GM12892 (cell line): ENCODE data around the gene PDE4B.

Source experiments
- POLR2A ChIP-seq: IDR thresholded peaks from 2 replicates; pipeline ENCODE4 v1.6.1; 2011; ENCODE audit warnings: low read depth, low read length, control low read depth
- POLR2AphosphoS5 ChIP-seq: IDR thresholded peaks from 2 replicates; pipeline ENCODE4 v1.6.1; 2011; ENCODE audit warnings: low read depth, low read length, control low read depth
- TAF1 ChIP-seq: IDR thresholded peaks from 2 replicates; pipeline ENCODE4 v1.6.1; 2011; ENCODE audit warnings: low read depth, mild to moderate bottlenecking, control low read depth, low read length, borderline replicate concordance

- no peak for TF ChIP-seq POLR2A
- TF ChIP-seq POLR2AphosphoS5: no peak
- no peak for TF ChIP-seq TAF1
Observed at GRCh38 chr1:65844821-65845534, 52.3 kb downstream of the PDE4B start.
